ENCODE data around the gene ZNF518B. TPM values are rescaled to one million over a fixed set of nuclear protein-coding genes. Genes with fewer than 3 reads are reported as not detected.

ZNF518B gene
- total and polyA plus RNA-seq, 2 donors (not counting 3 experiments of a cell fraction or from before 2014, with no cell fraction given), result 9.5 to 28.3 TPM

DNA sequence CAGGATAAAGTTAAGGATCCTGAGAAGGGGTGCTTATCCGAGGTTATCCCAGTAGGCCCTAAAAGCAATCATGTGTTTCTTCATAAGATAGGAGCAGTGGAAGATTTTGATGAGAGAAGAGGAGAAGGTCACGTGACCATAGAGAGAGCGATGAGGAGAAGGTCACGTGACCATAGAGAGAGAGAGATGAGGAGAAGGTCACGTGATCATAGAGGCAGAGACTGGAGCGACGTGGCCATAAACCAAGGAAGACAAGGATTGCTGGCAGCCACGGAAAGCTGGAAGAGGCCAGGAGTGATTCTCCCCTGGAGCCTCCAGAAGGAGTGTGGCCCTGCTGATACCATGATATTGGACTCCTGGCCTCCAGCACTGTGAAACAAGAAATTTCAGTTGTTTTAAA is 38.4 kb upstream of the ZNF518B start:
- FAIRE-seq (no peak), DNase-seq (ENCODE audit: low read depth, low spot score) (no peak)
- H2AFZ ChIP-seq (ENCODE audit: low read depth, low read length), result no peak overlapping the region
- H3K27ac ChIP-seq (ENCODE audit: insufficient read depth, low read depth, low read length), result no peak overlapping the region
- no peaks in the 10 kb centered on the region for H3K36me3 ChIP-seq (ENCODE audit: control insufficient read depth in 2 of 2, extremely low read depth in 1 of 2, insufficient read depth in 2 of 2, low read length in 2 of 2)
- H3K9ac ChIP-seq (replicated peaks; ENCODE audit: extremely low read depth, insufficient read depth, low read length), result no peak overlapping the region
- H3K79me2 ChIP-seq (ENCODE audit: control insufficient read depth, insufficient read depth, low read length), result no peaks in the 10 kb centered on the region
- CTCF ChIA-PET, result interaction anchor here (0.8 kb wide), 1 partner anchor 35 kb away, joined by 3 read pairs; no protein-coding TSS in a partner anchor
- H4K20me1 ChIP-seq (replicated peaks; ENCODE audit: control insufficient read depth, extremely low read depth, insufficient read depth, low read length), result no peaks in the 10 kb centered on the region
- no peaks in the 10 kb centered on the region for H3K4me1 ChIP-seq (ENCODE audit: control insufficient read depth, extremely low read depth, insufficient read depth, low read length)
- intact Hi-C loops (cut with micrococcal nuclease), result no loop called here
- H3K4me2 ChIP-seq (ENCODE audit: insufficient read depth, low read length), result no peak overlapping the region
- H3K4me3 ChIP-seq (replicated peaks in 1 of 3; ENCODE audit: insufficient read depth in 1 of 3, low read depth in 1 of 3, low read length in 3 of 3), result no peak overlapping the region
- dilution Hi-C loops (cut with MboI; ENCODE audit: extremely low pct_ligation_motif_present, low sequenced_read_pairs), result no loop called here
- peaks cover 0 to 2% of the 10 kb centered on the region in 2 experiments for H3K27me3 ChIP-seq (ENCODE audit: control insufficient read depth in 2 of 2, insufficient read depth in 2 of 2, low read length in 2 of 2)
- POLR2A ChIA-PET, result no interaction called here
- TF ChIP-seq, protein P1, sequence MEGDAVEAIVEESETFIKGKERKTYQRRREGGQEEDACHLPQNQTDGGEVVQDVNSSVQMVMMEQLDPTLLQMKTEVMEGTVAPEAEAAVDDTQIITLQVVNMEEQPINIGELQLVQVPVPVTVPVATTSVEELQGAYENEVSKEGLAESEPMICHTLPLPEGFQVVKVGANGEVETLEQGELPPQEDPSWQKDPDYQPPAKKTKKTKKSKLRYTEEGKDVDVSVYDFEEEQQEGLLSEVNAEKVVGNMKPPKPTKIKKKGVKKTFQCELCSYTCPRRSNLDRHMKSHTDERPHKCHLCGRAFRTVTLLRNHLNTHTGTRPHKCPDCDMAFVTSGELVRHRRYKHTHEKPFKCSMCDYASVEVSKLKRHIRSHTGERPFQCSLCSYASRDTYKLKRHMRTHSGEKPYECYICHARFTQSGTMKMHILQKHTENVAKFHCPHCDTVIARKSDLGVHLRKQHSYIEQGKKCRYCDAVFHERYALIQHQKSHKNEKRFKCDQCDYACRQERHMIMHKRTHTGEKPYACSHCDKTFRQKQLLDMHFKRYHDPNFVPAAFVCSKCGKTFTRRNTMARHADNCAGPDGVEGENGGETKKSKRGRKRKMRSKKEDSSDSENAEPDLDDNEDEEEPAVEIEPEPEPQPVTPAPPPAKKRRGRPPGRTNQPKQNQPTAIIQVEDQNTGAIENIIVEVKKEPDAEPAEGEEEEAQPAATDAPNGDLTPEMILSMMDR (IDR thresholded peaks at IDR 0.05; ENCODE audit: extremely low read depth in 1 of 2, insufficient read depth in 1 of 2, low read depth in 1 of 2, low read length in 2 of 2), result no peak
- TF ChIP-seq MYC (IDR thresholded peaks at IDR 0.05; ENCODE audit: low read depth, low read length) (no peak), POLR2AphosphoS5 (IDR thresholded peaks at IDR 0.05; ENCODE audit: insufficient read depth, low read depth, low read length) (no peak), FOS (IDR thresholded peaks at IDR 0.05; ENCODE audit: borderline replicate concordance, insufficient read depth, low read length) (no peak), POLR2A (IDR thresholded peaks at IDR 0.05; ENCODE audit: low read depth, low read length) (no peak), GATA2 (IDR thresholded peaks at IDR 0.05; ENCODE audit: insufficient read depth, insufficient read length, low read depth, low read length) (no peak), JUN (IDR thresholded peaks at IDR 0.05; ENCODE audit: borderline replicate concordance, insufficient read depth, insufficient read length, low read depth) (no peak), EZH2 (IDR thresholded peaks at IDR 0.05; ENCODE audit: borderline replicate concordance, low read depth, low read length, severe bottlenecking) (no peak)
- TF ChIP-seq, protein P2, sequence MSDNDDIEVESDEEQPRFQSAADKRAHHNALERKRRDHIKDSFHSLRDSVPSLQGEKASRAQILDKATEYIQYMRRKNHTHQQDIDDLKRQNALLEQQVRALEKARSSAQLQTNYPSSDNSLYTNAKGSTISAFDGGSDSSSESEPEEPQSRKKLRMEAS (IDR thresholded peaks at IDR 0.05; ENCODE audit: insufficient read depth, insufficient read length), result no peak
- no peaks in the 10 kb centered on the region for H3K9me3 ChIP-seq (replicated peaks; ENCODE audit: control insufficient read depth, insufficient read depth, low read length)
- BruUV-seq (replicated peaks), result no TSS peak
- no peaks in the 10 kb centered on the region for H3K9me1 ChIP-seq (replicated peaks; ENCODE audit: control insufficient read depth, extremely low read depth, insufficient read depth, low read length)

Measured in endothelial cell of umbilical vein (primary cell).